Neural cell (in vitro differentiated cells): ENCODE results near the gene SWAP70. TPM values are rescaled to one million over a fixed set of nuclear protein-coding genes. Genes with fewer than 3 reads are reported as not detected.

ENCODE experiments used
- H2AFZ ChIP-seq: fragments of 200-600, 300-800 bp; sonication (generic), shearing (Covaris generic); 2 replicates; pipeline ENCODE4 v1.6.0; 2014; ENCODE audit warnings: low read depth, mild to moderate bottlenecking, antibody characterized with exemption, low read length, moderate library complexity
- H3F3A ChIP-seq: fragments of 200-600 bp; shearing (Covaris generic); 2 replicates; pipeline ENCODE4 v1.6.1; 2016; ENCODE audit warnings: mild to moderate bottlenecking, moderate library complexity, mixed read lengths, antibody characterized with exemption, low read length; ENCODE audit not compliant: insufficient read depth, poor library complexity, severe bottlenecking
- H3K27ac ChIP-seq: fragments of 200-600, 300-800 bp; sonication (generic), shearing (Covaris generic); 2 replicates; pipeline ENCODE4 v1.5.1; 2014; ENCODE audit warnings: mild to moderate bottlenecking, low read length, moderate library complexity
- H3K27me3 ChIP-seq: fragments of 300-800, 200-600 bp; sonication (generic), shearing (Covaris generic); 2 replicates; pipeline ENCODE4 v1.6.0; 2014; ENCODE audit warnings: mild to moderate bottlenecking, low read depth, low read length, moderate library complexity; ENCODE audit not compliant: insufficient read depth
- H3K36me3 ChIP-seq: fragments of 300-800, 200-600 bp; sonication (generic), shearing (Covaris generic); 2 replicates; pipeline ENCODE4 v1.5.1; 2014; ENCODE audit warnings: mild to moderate bottlenecking, antibody characterized with exemption, low read length, moderate library complexity; ENCODE audit not compliant: insufficient read depth
- H3K4me2 ChIP-seq: fragments of 300-800, 200-600 bp; sonication (generic), shearing (Covaris generic); 2 replicates; pipeline ENCODE4 v1.6.0; 2014; ENCODE audit warnings: mild to moderate bottlenecking, low read length
- H3K4me3 ChIP-seq: fragments of 300-800, 200-600 bp; sonication (generic), shearing (Covaris generic); 2 replicates; pipeline ENCODE4 v1.5.1; 2014; ENCODE audit warnings: mild to moderate bottlenecking, low read length, moderate library complexity
- H3K79me2 ChIP-seq: fragments of 200-600 bp; shearing (Covaris generic); replicated peaks from 2 replicates; pipeline ENCODE4 v1.6.0; 2014; ENCODE audit warnings: mild to moderate bottlenecking, low read length, moderate library complexity; ENCODE audit not compliant: insufficient read depth
- H3K9ac ChIP-seq: fragments of 300-800, 200-600 bp; sonication (generic), shearing (Covaris generic); 2 replicates; pipeline ENCODE4 v1.6.1; 2016; ENCODE audit warnings: mild to moderate bottlenecking, low read length, mixed read lengths
- H3K9me2 ChIP-seq: fragments of 200-600 bp; shearing (Covaris generic); 2 replicates; pipeline ENCODE4 v1.6.1; 2016; ENCODE audit warnings: mild to moderate bottlenecking, low read length, mixed read lengths; ENCODE audit not compliant: insufficient read depth
- H3K9me3 ChIP-seq: fragments of 200-600, 300-800 bp; sonication (generic), shearing (Covaris generic); 2 replicates; pipeline ENCODE4 v1.6.1; 2016; ENCODE audit warnings: mild to moderate bottlenecking, mixed run types, low read length, moderate library complexity, mixed read lengths
- H4K20me1 ChIP-seq: fragments of 200-600 bp; shearing (Covaris generic); 2 replicates; pipeline ENCODE4 v1.6.1; 2016; ENCODE audit warnings: mild to moderate bottlenecking, mixed run types; ENCODE audit not compliant: insufficient read depth
- CTCF ChIP-seq: fragments of 450-650 bp; IDR thresholded peaks from 2 replicates; pipeline ENCODE4 v1.5.1; 2014; ENCODE audit warnings: antibody characterized with exemption, mild to moderate bottlenecking, moderate library complexity; ENCODE audit not compliant: poor library complexity, severe bottlenecking
- EP300 ChIP-seq: fragments of 450-650 bp; conservative IDR thresholded peaks from 2 replicates; pipeline ENCODE4 v1.6.1; 2014; ENCODE audit warnings: antibody characterized with exemption, mild to moderate bottlenecking, moderate library complexity; ENCODE audit not compliant: poor library complexity, severe bottlenecking
- EZH2 ChIP-seq: fragments of 200-600, 300-800 bp; shearing (Covaris generic), sonication (generic); IDR thresholded peaks from 2 replicates; pipeline ENCODE4 v1.6.1; 2014; ENCODE audit warnings: antibody characterized with exemption, low read length, borderline replicate concordance, mild to moderate bottlenecking; ENCODE audit not compliant: insufficient read depth, poor library complexity, severe bottlenecking
- MXI1 ChIP-seq: fragments of 450-650 bp; conservative IDR thresholded peaks from 2 replicates; pipeline ENCODE4 v1.6.1; 2014; ENCODE audit warnings: antibody characterized with exemption, mild to moderate bottlenecking; ENCODE audit not compliant: poor library complexity, severe bottlenecking
- POLR2AphosphoS5 ChIP-seq: IDR thresholded peaks from 2 replicates; pipeline ENCODE4 v1.6.1; 2012
- RAD21 ChIP-seq: fragments of 450-650 bp; conservative IDR thresholded peaks from 2 replicates; pipeline ENCODE4 v1.6.1; 2014; ENCODE audit warnings: antibody characterized with exemption, mild to moderate bottlenecking, moderate library complexity
- REST ChIP-seq: IDR thresholded peaks from 2 replicates; pipeline ENCODE4 v1.6.1; 2012; ENCODE audit warnings: borderline replicate concordance
- SMC3 ChIP-seq: fragments of 450-650 bp; conservative IDR thresholded peaks from 2 replicates; pipeline ENCODE4 v1.6.1; 2014; ENCODE audit warnings: antibody characterized with exemption, mild to moderate bottlenecking, moderate library complexity; ENCODE audit not compliant: poor library complexity
- TAF1 ChIP-seq: IDR thresholded peaks from 2 replicates; pipeline ENCODE4 v1.6.1; 2012; ENCODE audit warnings: low read depth
- polyA plus RNA-seq: library from polyadenylated mRNA; depleted of rRNA; stranded (reverse); fragments of >200 nt; gene quantifications from 2 replicates; pipeline ENCODE4 v1.2.3, GENCODE V29; 2014

SWAP70 gene
- polyA plus RNA-seq, 1 donor from 2014 or later = 1.4 TPM

DNA sequence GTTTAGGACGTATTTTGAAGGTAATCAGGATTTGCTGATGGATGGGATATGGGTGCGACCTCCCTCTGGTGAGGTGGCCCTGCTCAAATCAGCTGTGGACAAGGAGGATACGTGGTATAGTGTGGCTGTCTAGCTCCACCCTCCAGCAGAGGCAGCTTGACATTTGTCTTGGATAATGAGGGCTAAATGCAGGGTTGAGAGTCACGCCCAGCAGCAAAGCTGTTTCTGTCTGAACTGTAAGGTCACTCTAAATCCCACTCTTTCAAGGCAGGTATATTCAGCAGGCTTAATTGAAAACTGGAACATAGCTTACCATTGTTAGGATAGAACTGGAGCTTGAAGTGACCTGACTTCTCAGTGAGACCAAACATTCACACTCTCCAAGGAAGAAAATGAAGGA is 98.7 kb downstream of the SWAP70 start:
- peaks cover 7% of the 10 kb centered on the region for H3K27me3 ChIP-seq
- H3K9me3 ChIP-seq = no peaks in the 10 kb centered on the region
- H3K27ac ChIP-seq = no peak overlapping the region
- H3K9me2 ChIP-seq = no peaks in the 10 kb centered on the region
- H3K36me3 ChIP-seq = no peaks in the 10 kb centered on the region
- no peaks in the 10 kb centered on the region for H3F3A ChIP-seq
- no peak overlapping the region for H2AFZ ChIP-seq
- no peak overlapping the region for H3K4me2 ChIP-seq
- no peak for TF ChIP-seq TAF1
- no peak for TF ChIP-seq SMC3
- TF ChIP-seq EZH2 = no peak
- no peak for TF ChIP-seq REST
- TF ChIP-seq MXI1 = no peak
- no peak for TF ChIP-seq CTCF
- H3K4me3 ChIP-seq = no peak overlapping the region
- H3K79me2 ChIP-seq = no peaks in the 10 kb centered on the region
- H3K9ac ChIP-seq = no peak overlapping the region
- no peaks in the 10 kb centered on the region for H4K20me1 ChIP-seq

GRCh38 chr11:9763301-9763700 is 99.4 kb downstream of the SWAP70 start:
- no peaks in the 10 kb centered on the region for H3F3A ChIP-seq
- no peaks in the 10 kb centered on the region for H4K20me1 ChIP-seq
- no peaks in the 10 kb centered on the region for H3K9me2 ChIP-seq
- H3K79me2 ChIP-seq = no peaks in the 10 kb centered on the region
- peaks cover 6% of the 10 kb centered on the region for H3K27me3 ChIP-seq
- TF ChIP-seq RAD21 (no peak), POLR2AphosphoS5 (no peak)
- H3K9me3 ChIP-seq = no peaks in the 10 kb centered on the region
- H3K36me3 ChIP-seq = no peaks in the 10 kb centered on the region
- H2AFZ ChIP-seq = no peak overlapping the region
- H3K9ac ChIP-seq = no peak overlapping the region
- H3K27ac ChIP-seq = no peak overlapping the region
- H3K4me3 ChIP-seq = no peak overlapping the region
- H3K4me2 ChIP-seq = no peak overlapping the region

DNA sequence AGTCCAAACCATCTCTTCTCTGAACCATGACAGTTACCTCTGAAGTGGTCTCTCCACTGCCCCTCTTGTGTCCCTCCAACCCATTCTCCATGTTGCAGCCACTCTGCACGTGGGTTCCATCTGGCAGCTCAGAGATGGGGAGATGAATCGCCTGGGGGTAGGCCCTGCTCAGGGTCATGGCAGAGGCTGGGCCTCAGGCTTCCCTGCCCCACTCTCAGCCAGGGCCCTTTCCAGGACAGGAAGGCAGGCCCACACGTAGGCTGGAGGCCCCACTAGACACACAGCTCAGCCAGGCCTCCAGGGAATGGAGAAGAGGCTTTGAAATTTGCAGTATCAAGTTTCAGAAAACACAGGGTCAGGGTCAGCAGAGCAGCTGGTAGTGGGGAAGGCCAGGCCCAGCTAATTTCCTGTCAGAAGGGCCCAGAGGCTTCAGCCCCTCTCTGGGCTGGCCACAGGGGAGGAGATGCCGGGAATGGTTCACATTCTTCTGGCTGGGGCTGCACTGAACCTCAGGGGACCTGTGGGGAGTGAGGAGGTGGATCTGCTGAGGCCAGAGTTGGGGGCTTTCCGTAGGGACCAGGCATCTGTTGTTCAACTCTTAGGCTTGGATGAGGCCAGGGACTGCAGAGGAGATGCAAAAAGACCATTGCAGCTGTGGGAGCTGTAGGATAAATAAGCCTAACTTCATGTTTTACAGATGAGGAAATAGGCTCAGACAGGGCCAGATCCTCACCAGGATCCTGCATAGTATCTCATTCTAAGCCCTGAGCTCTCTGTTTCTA is 101.6 kb downstream of the SWAP70 start:
- H3F3A ChIP-seq = no peaks in the 10 kb centered on the region
- H3K27ac ChIP-seq = no peak overlapping the region
- H4K20me1 ChIP-seq = no peaks in the 10 kb centered on the region
- H3K27me3 ChIP-seq = no peaks in the 10 kb centered on the region
- no peak overlapping the region for H2AFZ ChIP-seq
- no peaks in the 10 kb centered on the region for H3K9me3 ChIP-seq
- H3K79me2 ChIP-seq = no peaks in the 10 kb centered on the region
- H3K4me2 ChIP-seq = no peak overlapping the region
- no peak overlapping the region for H3K9ac ChIP-seq
- H3K9me2 ChIP-seq = no peaks in the 10 kb centered on the region
- H3K4me3 ChIP-seq = no peak overlapping the region
- H3K36me3 ChIP-seq = no peaks in the 10 kb centered on the region
- TF ChIP-seq TAF1 = no peak
- TF ChIP-seq EP300 = no peak
- TF ChIP-seq SMC3 = no peak
- TF ChIP-seq EZH2 = no peak
